ENCODE measurements around the gene DNAJC30. TPM values are rescaled to one million over a fixed set of nuclear protein-coding genes. Genes with fewer than 3 reads are reported as not detected.

Gene DNAJC30
- polyA plus RNA-seq, 1 donor (not counting 4 experiments of a cell fraction or from before 2014, with no cell fraction given): 4.9 TPM

- Histone ChIP-seq H3K9ac (ENCODE audit: control insufficient read depth, extremely low read depth, insufficient read depth, low read length) (no peak overlapping the region), H3K4me1 (ENCODE audit: control insufficient read depth, extremely low read depth, insufficient read depth, low read length) (peaks cover 22% of the 10 kb centered on the region), H3K9me3 (ENCODE audit: control insufficient read depth, low read depth, low read length) (no peaks in the 10 kb centered on the region), H3K9me1 (ENCODE audit: control insufficient read depth, extremely low read depth, insufficient read depth, low read length) (peaks cover 2% of the 10 kb centered on the region), H4K20me1 (ENCODE audit: control insufficient read depth, extremely low read depth, insufficient read depth, low read length) (peaks cover 19% of the 10 kb centered on the region), H3K4me3 (ENCODE audit: control insufficient read depth in 2 of 3, extremely low read depth in 1 of 3, insufficient read depth in 2 of 3, low read depth in 1 of 3, low read length in 3 of 3) (no peak overlapping the region), H3K27ac (ENCODE audit: control insufficient read depth, insufficient read depth, low read length) (no peak overlapping the region), H3K4me2 (ENCODE audit: control insufficient read depth, extremely low read depth, insufficient read depth, low read depth, low read length) (no peak overlapping the region), H3K27me3 (ENCODE audit: control insufficient read depth, extremely low read depth, insufficient read depth, low read length) (no peaks in the 10 kb centered on the region), H3K79me2 (ENCODE audit: control insufficient read depth, insufficient read depth, low read length) (no peaks in the 10 kb centered on the region), H2AFZ (ENCODE audit: control insufficient read depth, low read length) (no peak overlapping the region), H3K36me3 (ENCODE audit: control insufficient read depth in 2 of 2, extremely low read depth in 1 of 2, insufficient read depth in 2 of 2, low read length in 2 of 2) (peaks cover 32 to 67% of the 10 kb centered on the region in 2 experiments)
- TF ChIP-seq CTCF (optimal IDR thresholded peaks at IDR 0.05 in 1 of 3, IDR thresholded peaks at IDR 0.05 in 1 of 3, conservative IDR thresholded peaks at IDR 0.05 in 1 of 3; ENCODE audit: extremely low read depth in 1 of 3, insufficient read depth in 2 of 3, low read length in 3 of 3): peak in 2 of 3 experiments; percentile 49 to 57
- TF ChIP-seq EZH2 (IDR thresholded peaks at IDR 0.05; ENCODE audit: low read length): no peak
- FAIRE-seq (no peak), DNase-seq (ENCODE audit: low read depth, low spot score) (no peak)
- dilution Hi-C loops (cut with MboI; ENCODE audit: extremely low pct_ligation_motif_present, low sequenced_read_pairs): no loop called here
Measured at GRCh38 chr7:73701357-73701995, 18.2 kb upstream of the DNAJC30 start.

GRCh38 chr7:73700581-73701134 lies 17.4 kb upstream of the DNAJC30 start:
- peaks cover 36 to 63% of the 10 kb centered on the region in 2 experiments for H3K36me3 ChIP-seq (ENCODE audit: control insufficient read depth in 2 of 2, extremely low read depth in 1 of 2, insufficient read depth in 2 of 2, low read length in 2 of 2)
- H3K79me2 ChIP-seq (ENCODE audit: control insufficient read depth, insufficient read depth, low read length): no peaks in the 10 kb centered on the region
- DNase-seq (ENCODE audit: low read depth, low spot score) (no peak), FAIRE-seq (no peak)
- H2AFZ ChIP-seq (ENCODE audit: control insufficient read depth, low read length): no peak overlapping the region
- H3K4me2 ChIP-seq (ENCODE audit: control insufficient read depth, extremely low read depth, insufficient read depth, low read depth, low read length): no peak overlapping the region
- H4K20me1 ChIP-seq (ENCODE audit: control insufficient read depth, extremely low read depth, insufficient read depth, low read length): peaks cover 14% of the 10 kb centered on the region
- dilution Hi-C loops (cut with MboI; ENCODE audit: extremely low pct_ligation_motif_present, low sequenced_read_pairs): no loop called here
- no peak overlapping the region for H3K27ac ChIP-seq (ENCODE audit: control insufficient read depth, insufficient read depth, low read length)
- H3K9ac ChIP-seq (ENCODE audit: control insufficient read depth, extremely low read depth, insufficient read depth, low read length): no peak overlapping the region
- H3K9me1 ChIP-seq (ENCODE audit: control insufficient read depth, extremely low read depth, insufficient read depth, low read length): no peaks in the 10 kb centered on the region
- TF ChIP-seq EZH2 (IDR thresholded peaks at IDR 0.05; ENCODE audit: low read length): no peak
- peaks cover 14% of the 10 kb centered on the region for H3K4me1 ChIP-seq (ENCODE audit: control insufficient read depth, extremely low read depth, insufficient read depth, low read length)
- no peak overlapping the region for H3K4me3 ChIP-seq (ENCODE audit: control insufficient read depth in 2 of 3, extremely low read depth in 1 of 3, insufficient read depth in 2 of 3, low read depth in 1 of 3, low read length in 3 of 3)
- H3K27me3 ChIP-seq (ENCODE audit: control insufficient read depth, extremely low read depth, insufficient read depth, low read length): no peaks in the 10 kb centered on the region
- no peaks in the 10 kb centered on the region for H3K9me3 ChIP-seq (ENCODE audit: control insufficient read depth, low read depth, low read length)
